GM12878 (cell line): ENCODE measurements around the gene DHCR24. TPM values are rescaled to one million over a fixed set of nuclear protein-coding genes. Genes with fewer than 3 reads are reported as not detected.
A peak's percentile ranks its signal among the peaks of the same experiment; 100 is the strongest.

Experiments
- ATF3 ChIP-seq: IDR thresholded peaks from 2 replicates; pipeline ENCODE4 v1.6.1; 2011; ENCODE audit warnings: low read depth, mild to moderate bottlenecking, low read length, moderate library complexity, borderline replicate concordance; ENCODE audit errors: extremely low read depth
- BACH1 ChIP-seq: fragments of 450-650 bp; IDR thresholded peaks from 2 replicates; pipeline ENCODE4 v1.6.1; 2017; ENCODE audit warnings: mild to moderate bottlenecking, borderline replicate concordance
- CBX3 ChIP-seq: fragments of 200-600 bp; sonication (generic); IDR thresholded peaks from 2 replicates; pipeline ENCODE4 v1.6.1; 2016; ENCODE audit warnings: low read depth, borderline replicate concordance
- CHD1 ChIP-seq: IDR thresholded peaks from 2 replicates; pipeline ENCODE4 v1.6.1; 2012; ENCODE audit warnings: low read depth, low read length, improper control_type of control experiment
- E2F4 ChIP-seq: IDR thresholded peaks from 2 replicates; pipeline ENCODE4 v1.6.1; 2012; ENCODE audit warnings: low read depth, low read length, improper control_type of control experiment
- ELK1 ChIP-seq: IDR thresholded peaks from 2 replicates; pipeline ENCODE4 v1.6.1; 2012; ENCODE audit warnings: low read depth, low read length, improper control_type of control experiment
- GATAD2B ChIP-seq: fragments of 450-650 bp; conservative IDR thresholded peaks from 2 replicates; pipeline ENCODE4 v1.6.1; 2017; ENCODE audit warnings: low read depth, mild to moderate bottlenecking, moderate library complexity
- IRF4 ChIP-seq: IDR thresholded peaks from 2 replicates; pipeline ENCODE4 v1.6.1; 2011; ENCODE audit warnings: low read depth, low read length
- KAT2A ChIP-seq: conservative IDR thresholded peaks from 2 replicates; pipeline ENCODE4 v1.6.1; 2011; ENCODE audit warnings: low read depth, low read length; ENCODE audit not compliant: control insufficient read depth
- MTA3 ChIP-seq: IDR thresholded peaks from 2 replicates; pipeline ENCODE4 v1.6.1; 2012; ENCODE audit warnings: low read length, inconsistent platforms, borderline replicate concordance
- NFXL1 ChIP-seq: fragments of 450-650 bp; IDR thresholded peaks from 2 replicates; pipeline ENCODE4 v1.6.1; 2017; ENCODE audit warnings: antibody characterized with exemption, mild to moderate bottlenecking, borderline replicate concordance
- NR2C2 ChIP-seq: IDR thresholded peaks from 2 replicates; pipeline ENCODE4 v1.6.1; 2011; ENCODE audit warnings: borderline replicate concordance, low read depth; ENCODE audit not compliant: control insufficient read depth, insufficient read length
- RAD21 ChIP-seq: IDR thresholded peaks from 2 replicates; pipeline ENCODE4 v1.6.1; 2011; ENCODE audit warnings: mild to moderate bottlenecking, low read depth, low read length, moderate library complexity; ENCODE audit not compliant: insufficient read depth
- RAD51 ChIP-seq: fragments of 450-650 bp; IDR thresholded peaks from 2 replicates; pipeline ENCODE4 v1.6.1; 2016; ENCODE audit warnings: moderate library complexity, mild to moderate bottlenecking, inconsistent platforms
- RUNX3 ChIP-seq: IDR thresholded peaks from 2 replicates; pipeline ENCODE4 v1.6.1; 2012; ENCODE audit warnings: low read length, inconsistent platforms
- SIX5 ChIP-seq: IDR thresholded peaks from 2 replicates; pipeline ENCODE4 v1.6.1; 2011; ENCODE audit warnings: mild to moderate bottlenecking, low read depth, low read length, moderate library complexity; ENCODE audit not compliant: severe bottlenecking
- SMAD1 ChIP-seq: fragments of 450-650 bp; IDR thresholded peaks from 2 replicates; pipeline ENCODE4 v1.6.1; 2018; ENCODE audit warnings: mild to moderate bottlenecking, low read depth; ENCODE audit not compliant: partially characterized antibody
- SMC3 ChIP-seq: IDR thresholded peaks from 2 replicates; pipeline ENCODE4 v1.6.1; 2011; ENCODE audit warnings: low read length, improper control_type of control experiment, borderline replicate concordance
- SRF ChIP-seq, 2 experiments: IDR thresholded peaks; 2 replicates each; pipeline ENCODE4 v1.6.1; 2011; ENCODE audit warnings: low read depth in 2 of 2, low read length in 2 of 2, mild to moderate bottlenecking in 1 of 2, moderate library complexity in 1 of 2
- TCF3 ChIP-seq: IDR thresholded peaks from 2 replicates; pipeline ENCODE4 v1.6.1; 2012; ENCODE audit warnings: low read depth, mild to moderate bottlenecking, low read length, borderline replicate concordance; ENCODE audit not compliant: insufficient read depth
- ZZZ3 ChIP-seq: IDR thresholded peaks from 2 replicates; pipeline ENCODE4 v1.6.1; 2011; ENCODE audit warnings: low read depth; ENCODE audit not compliant: control insufficient read depth, insufficient read length
- polyA plus RNA-seq, 11 experiments: library from polyadenylated mRNA; depleted of rRNA in 4 of 11; unstranded in 6 of 11; stranded (reverse) in 5 of 11; fragments of >200 nt; fragmentation: Nextera tagmentation in 4 of 11; fragmentation: Illumina TruSeq in 1 of 11; extraction: Ambion mirVana in 4 of 11; extraction: Trizol in 1 of 11; gene quantifications; 1 replicate in 1 of 11; 2 replicates in 10 of 11; pipeline versions ENCODE4 v1.2.1 to v1.2.3, GENCODE V29; 2011 to 2016; ENCODE audit warnings: inconsistent platforms in 2 of 11, missing spikeins in 2 of 11, low read depth in 1 of 11
- total RNA-seq, 4 experiments: library from RNA; depleted of rRNA in 3 of 4; stranded (reverse); fragments of >200 nt in 3 of 4; fragmentation: Illumina TruSeq in 1 of 4; extraction: Trizol in 1 of 4; gene quantifications; 2 replicates each; pipeline versions ENCODE4 v1.2.1 to v1.2.3, GENCODE V29; 2013 to 2021
- TF ChIP-seq, protein P1 (sequence below): IDR thresholded peaks from 2 replicates; pipeline ENCODE4 v1.6.1; 2011; ENCODE audit warnings: borderline replicate concordance, low read depth, mild to moderate bottlenecking, moderate library complexity, low read length; ENCODE audit not compliant: insufficient read depth, poor library complexity, severe bottlenecking
- TF ChIP-seq, protein P2 (sequence below), 3 experiments: IDR thresholded peaks in 2 of 3; conservative IDR thresholded peaks in 1 of 3; 2 replicates each; pipeline ENCODE4 v1.5.1; 2011; ENCODE audit warnings: low read depth in 3 of 3, low read length in 3 of 3, mild to moderate bottlenecking in 3 of 3, control low read depth in 2 of 3, moderate library complexity in 2 of 3, inconsistent platforms in 1 of 3, mixed read lengths in 1 of 3; ENCODE audit not compliant: control insufficient read depth in 2 of 3, insufficient read depth in 1 of 3; ENCODE audit errors: extremely low read depth in 1 of 3

Gene DHCR24
- total and polyA plus RNA-seq, 10 of the 15 experiments (the other 5 are each of a cell fraction or from before 2014, with no cell fraction given), result 23.3 to 169 (median 120) TPM

DNA sequence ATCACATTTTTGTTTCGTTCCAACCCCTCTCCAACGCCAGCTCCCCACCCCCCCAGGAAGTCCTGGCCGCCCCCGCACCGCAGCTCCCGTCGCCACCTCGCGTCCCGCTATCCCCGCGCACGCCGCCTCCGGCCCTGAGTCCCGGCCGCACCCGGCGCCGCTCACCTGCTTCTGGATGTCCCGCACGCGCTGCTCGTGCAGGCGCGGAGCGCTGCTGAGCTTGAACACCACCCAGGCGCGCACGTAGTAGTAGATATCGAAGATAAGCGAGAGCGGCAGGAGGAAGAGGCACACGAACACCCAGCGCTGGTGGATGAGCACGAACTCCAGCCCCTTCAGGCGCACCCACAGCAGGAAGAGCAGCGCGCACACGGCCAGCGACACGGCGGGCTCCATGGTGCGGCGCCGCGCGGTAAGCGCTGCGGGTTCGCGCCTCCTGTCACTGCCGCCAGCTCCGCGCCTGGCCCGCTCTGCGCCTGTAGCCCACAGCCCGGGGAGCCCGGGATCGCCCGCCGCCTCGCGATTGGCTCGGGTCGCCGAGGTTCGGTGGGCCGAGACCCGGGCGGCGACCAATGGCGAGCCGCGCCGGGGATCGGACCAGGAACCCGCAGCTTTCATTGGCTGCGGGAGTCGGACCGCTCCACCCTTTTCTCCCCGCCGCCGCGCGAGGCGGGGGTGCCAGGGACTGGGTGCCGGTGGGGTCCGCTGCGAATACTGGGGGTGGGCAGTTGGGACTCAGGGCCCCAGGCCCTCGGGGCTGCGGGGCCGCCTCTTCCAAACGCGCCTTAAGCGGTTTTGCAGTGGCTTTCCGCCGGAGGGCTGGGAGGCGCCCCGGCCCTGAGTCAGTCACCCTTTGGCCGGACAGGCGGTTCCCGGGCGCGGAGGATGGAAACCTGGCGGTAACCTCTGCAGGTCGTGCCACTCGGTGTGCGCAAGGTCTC is at the start of gene DHCR24 (continued):
- TF ChIP-seq GATAD2B (peak; percentile 77; the same call in 1 of the 2 replicates), ZZZ3 (no peak), SMC3 (no peak), ELK1 (no peak), NFXL1 (no peak), RAD51 (no peak), RAD21 (no peak), ATF3 (no peak), BACH1 (peak; percentile 68; the same call in 1 of the 2 replicates), IRF4 (no peak), SMAD1 (no peak), CHD1 (no peak), RUNX3 (no peak; the same call in 1 of the 2 replicates), MTA3 (no peak), E2F4 (peak; percentile 43; the same call in 1 of the 2 replicates), TCF3 (0 out of 2 replicates have a peak, but pooled peaks have one; percentile 47), SRF (IDR thresholded peaks at IDR 0.05; ENCODE audit: low read depth in 2 of 2, low read length in 2 of 2) (no peak), SIX5 (no peak), KAT2A (no peak), CBX3 (no peak), NR2C2 (no peak)
- TF ChIP-seq, protein P1, sequence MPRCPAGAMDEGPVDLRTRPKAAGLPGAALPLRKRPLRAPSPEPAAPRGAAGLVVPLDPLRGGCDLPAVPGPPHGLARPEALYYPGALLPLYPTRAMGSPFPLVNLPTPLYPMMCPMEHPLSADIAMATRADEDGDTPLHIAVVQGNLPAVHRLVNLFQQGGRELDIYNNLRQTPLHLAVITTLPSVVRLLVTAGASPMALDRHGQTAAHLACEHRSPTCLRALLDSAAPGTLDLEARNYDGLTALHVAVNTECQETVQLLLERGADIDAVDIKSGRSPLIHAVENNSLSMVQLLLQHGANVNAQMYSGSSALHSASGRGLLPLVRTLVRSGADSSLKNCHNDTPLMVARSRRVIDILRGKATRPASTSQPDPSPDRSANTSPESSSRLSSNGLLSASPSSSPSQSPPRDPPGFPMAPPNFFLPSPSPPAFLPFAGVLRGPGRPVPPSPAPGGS, result no peak
- TF ChIP-seq, protein P2, sequence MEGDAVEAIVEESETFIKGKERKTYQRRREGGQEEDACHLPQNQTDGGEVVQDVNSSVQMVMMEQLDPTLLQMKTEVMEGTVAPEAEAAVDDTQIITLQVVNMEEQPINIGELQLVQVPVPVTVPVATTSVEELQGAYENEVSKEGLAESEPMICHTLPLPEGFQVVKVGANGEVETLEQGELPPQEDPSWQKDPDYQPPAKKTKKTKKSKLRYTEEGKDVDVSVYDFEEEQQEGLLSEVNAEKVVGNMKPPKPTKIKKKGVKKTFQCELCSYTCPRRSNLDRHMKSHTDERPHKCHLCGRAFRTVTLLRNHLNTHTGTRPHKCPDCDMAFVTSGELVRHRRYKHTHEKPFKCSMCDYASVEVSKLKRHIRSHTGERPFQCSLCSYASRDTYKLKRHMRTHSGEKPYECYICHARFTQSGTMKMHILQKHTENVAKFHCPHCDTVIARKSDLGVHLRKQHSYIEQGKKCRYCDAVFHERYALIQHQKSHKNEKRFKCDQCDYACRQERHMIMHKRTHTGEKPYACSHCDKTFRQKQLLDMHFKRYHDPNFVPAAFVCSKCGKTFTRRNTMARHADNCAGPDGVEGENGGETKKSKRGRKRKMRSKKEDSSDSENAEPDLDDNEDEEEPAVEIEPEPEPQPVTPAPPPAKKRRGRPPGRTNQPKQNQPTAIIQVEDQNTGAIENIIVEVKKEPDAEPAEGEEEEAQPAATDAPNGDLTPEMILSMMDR (IDR thresholded peaks at IDR 0.05 in 2 of 3, conservative IDR thresholded peaks at IDR 0.05 in 1 of 3; ENCODE audit: control insufficient read depth in 2 of 3, extremely low read depth in 1 of 3, insufficient read depth in 1 of 3, low read depth in 3 of 3, low read length in 3 of 3), result no peak
